B cell (primary cell): ENCODE data around the gene BTD. TPM values are rescaled to one million over a fixed set of nuclear protein-coding genes. Genes with fewer than 3 reads are reported as not detected.

Experiments used
- ATAC-seq: fragments of 200-7000 bp; cut with Tn5 transposase; one replicate; pipeline ENCODE4 v1.10.0; 2021; ENCODE audit warnings: low read depth, mild to moderate bottlenecking, moderate number of reproducible peaks, moderate library complexity
- CTCF ChIA-PET: fragments of 350-600 bp; sonication (Branson Sonifier 250); formaldehyde crosslinking; loops from one replicate; lab custom pipeline; 2021; ENCODE audit warnings: antibody characterized with exemption, inconsistent platforms; lab: Charles Lee
- POLR2A ChIA-PET: fragments of 350-600 bp; sonication (Branson Sonifier 250); formaldehyde crosslinking; loops from one replicate; lab custom pipeline; 2021; ENCODE audit warnings: antibody characterized with exemption; lab: Charles Lee
- DNase-seq: peaks from one replicate; pipeline ENCODE4 v3.0.0; 2013
- H2AFZ ChIP-seq: 2 replicates; pipeline ENCODE4 v1.6.1; 2012; ENCODE audit warnings: mild to moderate bottlenecking, low read depth, low read length; ENCODE audit not compliant: insufficient read depth, poor library complexity, severe bottlenecking
- H3K27ac ChIP-seq, 2 donors: 1 replicate in 1 of 2; 2 replicates in 1 of 2; pipeline ENCODE4 v1.5.1; 2012 to 2013; ENCODE audit warnings: low read length in 2 of 2, mild to moderate bottlenecking in 2 of 2, moderate library complexity in 1 of 2
- H3K27me3 ChIP-seq, 4 experiments: fragments of 200-600 bp in 1 of 4; sonication (generic) in 1 of 4; replicated peaks in 1 of 4; 1 replicate in 2 of 4; 2 replicates in 2 of 4; pipeline versions ENCODE4 v1.6.1 to v1.7.0; 2013 to 2016; ENCODE audit warnings: low read length in 3 of 4, mild to moderate bottlenecking in 2 of 4, mixed read lengths in 1 of 4, moderate library complexity in 1 of 4; ENCODE audit not compliant: insufficient read depth in 4 of 4, control insufficient read depth in 3 of 4; ENCODE audit errors: control extremely low read depth in 1 of 4
- H3K36me3 ChIP-seq, 2 experiments: replicated peaks in 1 of 2; 1 replicate in 1 of 2; 2 replicates in 1 of 2; pipeline versions ENCODE4 v1.6.1 to v1.7.1; 2013; ENCODE audit warnings: low read length in 1 of 2; ENCODE audit not compliant: insufficient read depth in 2 of 2, control insufficient read depth in 1 of 2; ENCODE audit errors: control extremely low read depth in 1 of 2, extremely low read depth in 1 of 2
- H3K4me1 ChIP-seq, 2 donors: fragments of 200-600 bp in 1 of 2; sonication (generic) in 1 of 2; 1 replicate in 1 of 2; 2 replicates in 1 of 2; pipeline versions ENCODE4 v1.5.1 to v1.6.1; 2013 to 2017; ENCODE audit warnings: low read length in 2 of 2; ENCODE audit not compliant: control insufficient read depth in 2 of 2, insufficient read depth in 2 of 2
- H3K4me2 ChIP-seq: replicated peaks from 2 replicates; pipeline ENCODE3; 2012; ENCODE audit warnings: mild to moderate bottlenecking, low read depth, low read length; ENCODE audit not compliant: poor library complexity, severe bottlenecking
- H3K4me3 ChIP-seq, 5 experiments: fragments of 200-600 bp in 1 of 5; sonication (generic) in 1 of 5; 1 replicate in 3 of 5; 2 replicates in 2 of 5; pipeline versions ENCODE4 v1.5.1 to v1.7.0; 2011 to 2016; ENCODE audit warnings: low read length in 4 of 5, mild to moderate bottlenecking in 4 of 5, low read depth in 2 of 5, control low read depth in 1 of 5, moderate library complexity in 1 of 5; ENCODE audit not compliant: insufficient read depth in 1 of 5; ENCODE audit errors: control extremely low read depth in 1 of 5, extremely low read depth in 1 of 5
- H3K79me2 ChIP-seq: fragments of 200-600 bp; sonication (generic); one replicate; pipeline ENCODE4 v1.6.0; 2016; ENCODE audit warnings: low read length; ENCODE audit not compliant: control insufficient read depth, insufficient read depth
- H3K9ac ChIP-seq: fragments of 200-600 bp; sonication (generic); 2 replicates; pipeline ENCODE4 v1.6.1; 2017; ENCODE audit warnings: mild to moderate bottlenecking, low read length, moderate library complexity
- H3K9me3 ChIP-seq, 3 donors: one replicate each; pipeline versions ENCODE4 v1.6.1 to v1.7.1; 2013; ENCODE audit warnings: low read length in 2 of 3; ENCODE audit not compliant: control insufficient read depth in 2 of 3, insufficient read depth in 1 of 3; ENCODE audit errors: control extremely low read depth in 1 of 3
- H4K20me1 ChIP-seq: 2 replicates; pipeline ENCODE4 v1.6.0; 2012; ENCODE audit warnings: mild to moderate bottlenecking, low read length; ENCODE audit not compliant: insufficient read depth, control insufficient read depth, poor library complexity, severe bottlenecking
- H3K27ac Mint-ChIP-seq: one replicate; pipeline ENCODE4 v1.8.0; 2021; ENCODE audit warnings: mixed read lengths
- H3K27me3 Mint-ChIP-seq: one replicate; pipeline ENCODE4 v1.8.0; 2021; ENCODE audit warnings: mixed read lengths
- H3K4me1 Mint-ChIP-seq: one replicate; pipeline ENCODE4 v1.8.0; 2021; ENCODE audit warnings: mixed read lengths
- H3K4me3 Mint-ChIP-seq: one replicate; pipeline ENCODE4 v1.8.0; 2021; ENCODE audit warnings: mixed read lengths
- H3K9me3 Mint-ChIP-seq: one replicate; pipeline ENCODE4 v1.8.0; 2022; ENCODE audit warnings: mixed read lengths; ENCODE audit not compliant: insufficient read depth
- CTCF ChIP-seq: fragments of 200-600 bp; IDR thresholded peaks from one replicate; pipeline ENCODE4 v1.8.0; 2022; ENCODE audit warnings: antibody characterized with exemption, mild to moderate bottlenecking
- EZH2 ChIP-seq: IDR thresholded peaks from 2 replicates; pipeline ENCODE4 v1.6.1; 2012; ENCODE audit warnings: borderline replicate concordance, low read depth, mild to moderate bottlenecking, moderate library complexity, low read length; ENCODE audit not compliant: insufficient read depth, poor library complexity, severe bottlenecking
- WGBS: methylation state at CpG from one replicate; pipeline ENCODE4 v1.1.5; 2013; ENCODE audit warnings: missing lambda C conversion rate; ENCODE audit not compliant: insufficient coverage; 5-methylcytosine and 5-hydroxymethylcytosine counted together
- intact Hi-C: fragments of 100-400 bp; cut with micrococcal nuclease; formaldehyde crosslinking; loops from one replicate; pipeline ENCODE4 v1.10.0; 2022
- polyA plus RNA-seq: library from polyadenylated mRNA; depleted of rRNA; stranded (reverse); fragments of >200 nt; gene quantifications from 2 replicates; pipeline ENCODE4 v1.2.3, GENCODE V29; 2012
- total RNA-seq, 2 donors: library from RNA; stranded (reverse); fragments of 120-200 nt in 1 of 2; gene quantifications; 1 replicate in 1 of 2; 2 replicates in 1 of 2; pipeline versions ENCODE4 v1.2.3 to v1.2.4, GENCODE V29; 2013 to 2022

BTD gene
- total and polyA plus RNA-seq, 2 donors (not counting 1 experiment from before 2014, with no cell fraction given), result 8.2 to 25.3 TPM

GRCh38 chr3:15676259-15676658 lies 74.7 kb downstream of the BTD start:
- POLR2A ChIA-PET, result no interaction called here
- no peak for TF ChIP-seq CTCF
- TF ChIP-seq EZH2, result no peak
- no peak overlapping the region for H2AFZ ChIP-seq
- ATAC-seq (no peak), DNase-seq (no peak)
- Mint-ChIP-seq H3K27ac (no peak overlapping the region), H3K4me3 (no peak overlapping the region), H3K4me1 (no peaks in the 10 kb centered on the region), H3K27me3 (no peaks in the 10 kb centered on the region), H3K9me3 (no peaks in the 10 kb centered on the region)
- intact Hi-C loops, result no loop called here
- no peaks in the 10 kb centered on the region for H3K27me3 ChIP-seq
- H3K9ac ChIP-seq, result no peak overlapping the region
- H3K27ac ChIP-seq, result no peak overlapping the region
- H3K4me3 ChIP-seq, result no peak overlapping the region
- no peaks in the 10 kb centered on the region for H3K4me1 ChIP-seq
- H3K9me3 ChIP-seq, result no peaks in the 10 kb centered on the region
- no peak overlapping the region for H3K4me2 ChIP-seq
- WGBS, result no CpG with 5 or more reads among the region's 2 CpGs
- CTCF ChIA-PET, result no interaction called here
- peaks cover 20 to 49% of the 10 kb centered on the region in 2 experiments for H3K36me3 ChIP-seq
- no peaks in the 10 kb centered on the region for H4K20me1 ChIP-seq
- no peaks in the 10 kb centered on the region for H3K79me2 ChIP-seq

- Histone ChIP-seq H3K36me3 (peaks cover 16 to 40% of the 10 kb centered on the region in 2 experiments), H3K79me2 (no peaks in the 10 kb centered on the region), H3K4me2 (no peak overlapping the region), H3K9me3 (no peaks in the 10 kb centered on the region), H3K9ac (no peak overlapping the region), H3K27me3 (no peaks in the 10 kb centered on the region), H4K20me1 (no peaks in the 10 kb centered on the region), H3K27ac (no peak overlapping the region), H3K4me1 (no peaks in the 10 kb centered on the region), H3K4me3 (no peak overlapping the region), H2AFZ (no peak overlapping the region)
- CTCF ChIA-PET, result no interaction called here
- Mint-ChIP-seq H3K27me3 (no peaks in the 10 kb centered on the region), H3K4me3 (no peak overlapping the region), H3K27ac (no peak overlapping the region), H3K9me3 (no peaks in the 10 kb centered on the region), H3K4me1 (no peaks in the 10 kb centered on the region)
- WGBS, result 60% methylated on average over 1 of the region's 5 CpGs
- no peak for DNase-seq
- POLR2A ChIA-PET, result no interaction called here
- intact Hi-C loops, result no loop called here
- ATAC-seq, result no peak
- no peak for TF ChIP-seq EZH2
- no peak for TF ChIP-seq CTCF
These were observed 77.8 kb downstream of the BTD start for GRCh38 chr3:15679306-15679705.
